ENCODE results near the gene GFRA4. TPM values are rescaled to one million over a fixed set of nuclear protein-coding genes. Genes with fewer than 3 reads are reported as not detected.

The GFRA4 gene
- total RNA-seq, 1 experiment from 2014 or later, result not detected

DNA sequence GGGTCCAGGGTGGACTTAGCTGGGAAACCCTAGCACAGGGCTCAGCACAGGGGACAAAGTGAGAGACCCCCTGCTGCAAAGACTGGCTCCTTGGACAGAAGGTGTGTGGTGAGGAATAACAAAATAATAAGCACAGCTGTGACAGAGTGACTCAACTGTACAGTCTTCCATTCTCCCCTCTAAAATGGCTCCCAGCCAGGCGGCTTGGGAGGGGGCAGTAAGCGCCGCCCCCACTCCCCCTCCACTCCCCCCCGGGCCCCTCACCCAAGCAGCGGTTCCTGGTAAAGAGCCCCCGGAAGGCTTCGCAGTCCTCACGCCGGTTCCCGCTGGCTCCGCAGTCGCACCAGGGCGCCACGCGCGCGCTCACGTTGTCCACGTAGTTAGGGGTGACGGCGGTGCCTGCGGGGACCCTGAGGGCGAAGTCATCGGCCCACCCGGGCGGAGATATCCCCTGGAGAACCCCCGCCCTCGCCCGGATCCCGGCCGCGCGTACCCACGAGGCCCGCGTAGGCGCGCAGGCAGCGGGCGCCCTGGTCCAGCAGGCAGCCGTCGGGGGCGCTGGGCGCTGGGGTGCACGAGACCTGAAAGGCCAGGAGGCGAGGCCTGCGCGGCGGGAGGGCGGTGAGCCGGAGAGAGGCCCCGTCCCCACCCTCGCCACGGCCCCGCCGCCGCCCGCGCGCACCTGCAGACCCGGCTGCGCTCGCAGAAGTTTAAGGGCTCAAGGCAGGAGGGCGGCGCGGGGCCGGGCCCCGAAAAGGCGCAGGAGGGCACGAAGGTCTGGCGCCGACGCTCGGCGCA lies 2.7 kb downstream of the GFRA4 start:
- in situ Hi-C loops (cut with HindIII; ENCODE audit: low sequenced_read_pairs), result no loop called here
- DNase-seq (ENCODE audit: low spot score), result no peak

GRCh38 chr20:3659492-3660261 lies 3.5 kb downstream of the GFRA4 start:
- no peak for DNase-seq (ENCODE audit: low spot score)

GRCh38 chr20:3658716-3659491 lies 4.3 kb downstream of the GFRA4 start:
- DNase-seq (ENCODE audit: low spot score), result no peak
- in situ Hi-C loops (cut with HindIII; ENCODE audit: low sequenced_read_pairs), result no loop called here

More at GRCh38 chr20:3659492-3660261, 3.5 kb downstream of the GFRA4 start:
- in situ Hi-C loops (cut with HindIII; ENCODE audit: low sequenced_read_pairs), result no loop called here

DNA sequence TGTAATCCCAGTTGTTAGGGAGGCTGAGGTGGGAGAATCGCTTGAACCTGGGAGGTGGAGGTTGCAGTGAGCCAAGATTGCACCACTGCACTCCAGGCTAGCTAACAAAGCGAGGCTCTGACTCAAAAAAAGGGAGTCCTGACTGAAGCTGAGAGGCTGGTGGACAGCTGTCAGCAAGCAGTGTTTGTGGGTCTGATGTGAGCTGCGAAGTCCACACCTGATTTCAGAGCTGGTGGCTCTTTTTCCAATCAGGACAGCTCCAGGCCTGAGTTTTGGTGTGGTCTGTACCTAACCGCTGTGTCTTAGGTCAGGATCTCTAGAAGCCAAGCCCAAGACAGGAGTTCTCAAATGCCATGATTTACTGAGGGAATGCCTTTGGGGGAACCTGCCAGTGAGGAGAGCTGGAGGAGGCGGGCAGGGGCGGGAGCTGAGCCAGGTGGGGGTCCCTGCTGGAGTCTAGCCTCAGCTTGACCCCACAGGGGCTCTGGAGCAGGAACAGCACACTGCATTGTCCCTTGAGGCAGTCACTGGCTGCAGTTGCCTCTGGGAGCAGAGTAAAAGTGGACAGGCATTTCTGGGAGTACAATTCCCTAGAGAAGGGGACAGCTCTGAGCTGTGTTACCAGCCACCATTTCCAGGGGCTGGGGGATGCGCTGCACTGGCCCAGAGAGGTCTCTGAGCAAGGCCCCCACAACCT lies 5.0 kb downstream of the GFRA4 start:
- in situ Hi-C loops (cut with HindIII; ENCODE audit: low sequenced_read_pairs), result no loop called here
- DNase-seq (ENCODE audit: low spot score), result no peak

- in situ Hi-C loops (cut with HindIII; ENCODE audit: low sequenced_read_pairs), result no loop called here
- DNase-seq (ENCODE audit: low spot score), result no peak
Observed at GRCh38 chr20:3655131-3655405, 8.1 kb downstream of the GFRA4 start.

DNA sequence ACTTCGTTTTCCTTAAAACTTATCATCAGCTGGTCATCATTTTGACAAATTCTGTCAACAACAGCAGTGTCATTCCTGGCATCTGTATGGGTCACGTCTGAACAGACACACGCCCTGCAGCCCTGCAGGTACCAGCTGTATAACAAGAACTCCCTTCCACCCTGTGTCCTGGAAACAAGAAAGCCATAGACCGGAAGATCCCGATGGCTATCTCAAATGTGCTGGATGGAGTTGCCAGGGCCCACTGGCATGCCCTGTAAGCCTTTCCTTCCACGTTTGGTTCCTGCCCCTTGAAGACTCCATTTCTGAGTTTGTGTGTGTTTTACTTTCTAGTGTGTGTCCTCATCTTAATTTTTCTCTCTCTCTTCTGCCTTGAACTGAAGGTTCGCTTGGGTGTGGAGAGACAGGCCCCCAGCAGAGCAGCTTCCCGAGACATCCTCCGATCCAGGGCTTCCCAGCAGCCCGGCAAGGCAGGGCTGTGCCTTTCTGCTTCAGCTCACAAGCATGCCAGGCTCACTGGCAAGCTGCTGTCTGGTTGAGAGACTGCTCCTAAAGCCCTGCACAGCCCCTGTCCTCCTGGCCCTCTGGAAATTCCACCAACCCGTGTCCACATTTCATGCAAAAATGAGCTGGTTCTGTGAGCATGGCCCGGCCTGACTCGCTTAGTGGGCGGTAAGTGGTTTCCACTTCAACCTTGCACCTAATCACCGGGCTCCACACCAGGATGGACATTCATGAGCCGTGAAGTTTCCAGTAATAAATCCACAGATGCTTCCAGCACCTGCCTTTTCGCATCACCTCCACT lies 8.7 kb downstream of the GFRA4 start:
- DNase-seq (ENCODE audit: low spot score), result peak; percentile 65
- in situ Hi-C loops (cut with HindIII; ENCODE audit: low sequenced_read_pairs), result no loop called here

DNA sequence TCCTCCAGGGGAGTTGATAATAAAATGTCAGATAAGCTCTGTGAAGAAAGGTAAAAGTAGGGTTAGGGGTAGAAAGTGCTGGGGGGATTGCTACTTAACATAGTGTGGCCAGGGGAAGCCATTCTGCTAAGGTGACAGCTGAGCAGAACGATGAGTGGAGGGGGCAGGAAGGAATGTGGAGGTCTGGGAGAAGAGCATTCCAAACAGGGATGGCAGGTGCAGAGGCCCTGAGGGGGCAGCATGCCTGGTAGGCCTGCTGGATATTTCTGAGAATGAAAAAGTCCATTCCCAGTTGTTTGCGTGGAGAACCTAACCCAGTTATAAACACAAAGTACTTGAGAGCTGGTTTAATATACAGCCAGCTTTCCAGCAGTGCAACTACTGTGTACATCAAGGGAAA lies 9.3 kb downstream of the GFRA4 start:
- DNase-seq (ENCODE audit: low spot score), result no peak
- in situ Hi-C loops (cut with HindIII; ENCODE audit: low sequenced_read_pairs), result no loop called here

- in situ Hi-C loops (cut with HindIII; ENCODE audit: low sequenced_read_pairs), result no loop called here
- DNase-seq (ENCODE audit: low spot score), result no peak
Observed at GRCh38 chr20:3652676-3653596, 10.3 kb downstream of the GFRA4 start.

GRCh38 chr20:3652221-3652620 lies 11.0 kb downstream of the GFRA4 start:
- in situ Hi-C loops (cut with HindIII; ENCODE audit: low sequenced_read_pairs), result no loop called here
- DNase-seq (ENCODE audit: low spot score), result no peak

DNA sequence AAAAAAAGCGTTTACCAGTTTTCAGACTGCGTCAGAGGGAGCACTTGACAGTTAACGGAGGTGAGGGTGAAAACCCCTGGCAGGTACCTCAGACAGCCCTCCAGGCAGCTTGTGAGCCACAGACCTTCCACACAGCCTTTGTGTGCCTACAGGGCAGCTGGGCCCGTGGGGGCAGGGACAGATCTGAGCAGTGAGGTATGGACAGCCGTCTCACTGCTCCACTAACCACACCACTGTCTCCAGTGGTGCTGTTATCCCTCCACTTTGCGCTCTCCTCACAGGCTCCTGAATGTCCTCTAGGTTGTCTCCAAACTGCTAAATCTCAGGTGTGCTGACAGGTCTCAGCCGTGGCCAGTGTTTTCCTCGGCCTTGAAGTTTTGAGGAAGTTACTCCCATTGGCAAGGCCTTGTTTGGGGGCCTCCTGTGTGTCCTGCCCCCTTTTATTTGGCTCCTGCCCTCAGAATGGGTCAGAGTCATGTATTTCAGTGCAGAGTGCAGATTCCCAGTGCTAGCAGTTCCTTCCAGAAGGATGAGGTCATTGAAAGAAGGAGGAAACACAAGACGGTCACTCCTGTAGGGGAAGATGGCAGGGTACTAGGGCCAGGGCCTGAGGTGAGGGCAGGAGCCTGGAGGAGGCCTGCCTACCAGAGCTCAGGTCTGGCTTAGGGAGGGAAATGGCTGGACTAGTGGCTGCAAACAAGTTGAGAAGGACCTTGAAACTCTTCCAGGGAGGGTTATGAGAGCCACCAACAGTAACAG lies 11.8 kb downstream of the GFRA4 start:
- in situ Hi-C loops (cut with HindIII; ENCODE audit: low sequenced_read_pairs), result no loop called here
- no peak for DNase-seq (ENCODE audit: low spot score)

DNA sequence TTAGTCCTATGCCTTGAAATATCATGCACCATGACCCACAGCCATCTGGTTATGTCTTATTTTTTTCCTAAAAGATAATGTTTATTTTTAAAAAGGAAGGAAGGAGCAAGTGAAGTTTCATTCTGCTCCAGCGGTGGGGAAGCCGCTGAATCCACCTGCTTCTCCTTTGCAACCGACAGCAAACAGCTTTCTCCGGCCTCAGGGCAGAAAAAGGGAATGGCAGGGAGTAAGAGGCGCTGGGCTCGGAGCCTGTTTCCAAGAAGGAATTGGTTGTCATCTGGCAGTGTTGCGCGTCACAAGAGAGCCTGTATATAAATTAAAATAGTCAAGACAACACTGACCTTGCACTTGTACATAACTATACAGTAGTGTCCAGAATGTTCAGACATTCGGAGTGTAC lies 14.2 kb downstream of the GFRA4 start:
- in situ Hi-C loops (cut with HindIII; ENCODE audit: low sequenced_read_pairs), result no loop called here
- no peak for DNase-seq (ENCODE audit: low spot score)

- in situ Hi-C loops (cut with HindIII; ENCODE audit: low sequenced_read_pairs), result no loop called here
Observed at GRCh38 chr20:3647473-3647872, 15.7 kb downstream of the GFRA4 start.

DNA sequence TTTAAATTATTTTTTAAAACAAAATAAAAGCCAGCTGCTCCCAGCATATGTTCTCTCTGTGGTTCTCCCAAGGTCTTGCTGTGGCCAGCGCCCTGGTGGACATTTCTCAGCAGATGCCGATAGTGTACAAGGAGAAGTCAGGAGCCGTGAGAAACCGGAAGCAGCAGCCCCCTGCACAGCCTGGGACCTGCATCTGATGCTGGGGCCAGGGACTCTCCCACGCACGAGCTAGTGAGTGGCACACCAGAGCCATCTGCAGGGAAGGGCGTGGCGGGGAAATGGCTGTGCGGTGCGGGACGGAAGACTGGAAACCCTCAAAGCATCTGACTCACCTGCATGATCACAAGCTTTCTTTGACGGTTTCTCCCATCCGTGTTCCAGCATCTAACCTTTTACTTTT lies 16.5 kb downstream of the GFRA4 start:
- DNase-seq (ENCODE audit: low spot score), result peak; percentile 21
- in situ Hi-C loops (cut with HindIII; ENCODE audit: low sequenced_read_pairs), result no loop called here

More at GRCh38 chr20:3647473-3647872, 15.7 kb downstream of the GFRA4 start:
- DNase-seq (ENCODE audit: low spot score), result no peak

DNA sequence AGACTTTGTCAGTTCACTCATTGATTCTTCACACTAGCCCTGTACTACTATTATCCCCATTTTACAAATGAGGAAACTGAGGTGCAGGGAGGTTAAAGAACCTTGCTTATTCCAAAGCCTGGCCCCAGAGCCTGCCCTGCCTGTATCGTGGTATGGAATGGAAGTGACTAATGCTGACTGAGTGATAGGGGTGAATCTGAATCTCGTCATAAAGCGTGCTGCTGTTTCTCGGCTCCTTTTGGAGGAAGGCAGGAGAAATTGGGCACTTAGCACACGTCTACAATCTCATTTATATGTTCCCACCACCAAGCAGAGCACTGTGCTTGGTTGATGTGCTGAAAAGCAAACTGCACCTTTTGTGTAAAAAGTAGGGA lies 17.1 kb downstream of the GFRA4 start:
- in situ Hi-C loops (cut with HindIII; ENCODE audit: low sequenced_read_pairs), result no loop called here
- DNase-seq (ENCODE audit: low spot score), result peak; percentile 7

DNA sequence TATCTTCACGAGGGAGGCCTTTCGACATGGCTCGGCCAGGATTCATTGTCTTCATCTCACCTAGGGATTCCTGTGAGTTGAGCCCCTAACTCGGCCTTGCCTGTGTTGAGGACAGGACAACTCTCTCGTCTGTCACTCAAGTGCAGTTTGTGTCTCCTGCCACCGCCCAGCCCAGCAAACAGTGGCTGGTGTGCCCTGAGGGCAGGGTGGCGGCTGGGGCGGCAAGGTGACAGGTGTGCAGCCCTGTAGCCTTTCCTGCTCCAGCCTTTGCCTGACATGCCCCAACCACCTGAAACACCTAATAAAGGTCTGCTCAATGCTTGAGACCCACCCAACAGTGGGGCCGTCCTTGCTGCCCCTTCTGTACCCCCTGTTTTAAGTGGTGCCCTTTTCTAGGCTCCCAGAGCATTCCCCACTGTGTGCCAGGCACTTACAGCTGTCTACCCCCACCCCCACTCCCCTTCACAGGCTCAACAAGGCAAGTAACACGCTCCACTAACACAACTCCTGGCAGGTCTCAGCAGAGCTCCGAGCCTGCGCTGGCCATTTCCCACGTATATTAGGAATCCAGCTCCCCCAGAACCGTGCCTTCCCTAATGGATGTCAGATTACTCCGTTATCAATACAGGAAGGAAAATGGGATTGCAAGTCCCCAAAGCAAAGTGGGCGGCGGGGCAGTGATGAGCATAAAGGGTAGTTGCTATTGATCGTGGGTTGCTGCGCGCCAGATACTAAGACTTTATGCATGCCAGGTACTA lies 17.7 kb downstream of the GFRA4 start:
- no peak for DNase-seq (ENCODE audit: low spot score)

GRCh38 chr20:3640259-3640658 lies 22.9 kb downstream of the GFRA4 start:
- DNase-seq (ENCODE audit: low spot score), result no peak
- in situ Hi-C loops (cut with HindIII; ENCODE audit: low sequenced_read_pairs), result no loop called here

More for the DNA sequence above, 17.7 kb downstream of the GFRA4 start:
- in situ Hi-C loops (cut with HindIII; ENCODE audit: low sequenced_read_pairs), result no loop called here

Measured in G401 (cell line).